Astrocyte (in vitro differentiated cells and primary cell): ENCODE measurements around the gene LPCAT3. TPM values are rescaled to one million over a fixed set of nuclear protein-coding genes. Genes with fewer than 3 reads are reported as not detected.

ENCODE experiments used
- DNase-seq: peaks from one replicate; pipeline ENCODE4 v3.0.0-alpha.2; 2010; ENCODE audit warnings: low read depth
- FAIRE-seq: peaks from 2 replicates; lab custom pipeline; 2011; peaks lifted over from hg19 to GRCh38; lab: Jason Lieb, UNC
- H2AFZ ChIP-seq: 2 replicates; pipeline ENCODE4 v1.6.0; 2012; ENCODE audit warnings: low read depth, low read length, inconsistent platforms
- H3K27ac ChIP-seq: 2 replicates; pipeline ENCODE4 v1.5.1; 2011; ENCODE audit warnings: low read depth, low read length, inconsistent platforms
- H3K27me3 ChIP-seq: 2 replicates; pipeline ENCODE4 v1.6.0; 2011; ENCODE audit warnings: low read length, inconsistent platforms; ENCODE audit not compliant: insufficient read depth
- H3K36me3 ChIP-seq: 2 replicates; pipeline ENCODE4 v1.5.1; 2011; ENCODE audit warnings: low read length, inconsistent platforms; ENCODE audit not compliant: insufficient read depth
- H3K4me1 ChIP-seq: 2 replicates; pipeline ENCODE4 v1.5.1; 2011; ENCODE audit warnings: low read length, inconsistent platforms; ENCODE audit not compliant: insufficient read depth
- H3K4me2 ChIP-seq: 2 replicates; pipeline ENCODE4 v1.6.0; 2012; ENCODE audit warnings: low read length, inconsistent platforms
- H3K4me3 ChIP-seq: 2 replicates; pipeline ENCODE4 v1.5.1; 2011; ENCODE audit warnings: low read depth, mild to moderate bottlenecking, low read length, inconsistent platforms; ENCODE audit not compliant: insufficient read depth
- H3K79me2 ChIP-seq: 2 replicates; pipeline ENCODE4 v1.6.0; 2012; ENCODE audit warnings: mild to moderate bottlenecking, low read length, inconsistent platforms; ENCODE audit not compliant: insufficient read depth
- H3K9ac ChIP-seq: 2 replicates; pipeline ENCODE4 v1.6.0; 2012; ENCODE audit warnings: mild to moderate bottlenecking, low read length, inconsistent platforms
- H3K9me3 ChIP-seq: 2 replicates; pipeline ENCODE4 v1.5.1; 2012; ENCODE audit warnings: low read depth, mild to moderate bottlenecking, low read length, inconsistent platforms; ENCODE audit not compliant: insufficient read depth
- H4K20me1 ChIP-seq: 2 replicates; pipeline ENCODE4 v1.6.0; 2012; ENCODE audit warnings: low read length, inconsistent platforms; ENCODE audit not compliant: insufficient read depth
- H3K27ac Mint-ChIP-seq: one replicate; pipeline ENCODE4 v1.8.0; 2021; ENCODE audit warnings: mild to moderate bottlenecking, mixed read lengths; ENCODE audit not compliant: unreplicated experiment
- H3K27me3 Mint-ChIP-seq: one replicate; pipeline ENCODE4 v1.8.0; 2021; ENCODE audit warnings: low read depth, mixed read lengths; ENCODE audit not compliant: unreplicated experiment
- H3K36me3 Mint-ChIP-seq: one replicate; pipeline ENCODE4 v1.8.0; 2021; ENCODE audit warnings: low read depth, mixed read lengths; ENCODE audit not compliant: unreplicated experiment
- H3K4me1 Mint-ChIP-seq: one replicate; pipeline ENCODE4 v1.8.0; 2021; ENCODE audit warnings: low read depth, mixed read lengths; ENCODE audit not compliant: unreplicated experiment
- H3K4me3 Mint-ChIP-seq: one replicate; pipeline ENCODE4 v1.8.0; 2021; ENCODE audit warnings: mild to moderate bottlenecking, moderate library complexity, mixed read lengths; ENCODE audit not compliant: unreplicated experiment
- H3K9me3 Mint-ChIP-seq: one replicate; pipeline ENCODE4 v1.8.0; 2021; ENCODE audit warnings: mild to moderate bottlenecking, mixed read lengths; ENCODE audit not compliant: unreplicated experiment
- CTCF ChIP-seq: IDR thresholded peaks from 2 replicates; pipeline ENCODE4 v1.5.1; 2011; ENCODE audit warnings: low read depth, mild to moderate bottlenecking, inconsistent platforms, low read length, moderate library complexity; ENCODE audit not compliant: insufficient read depth
- EZH2 ChIP-seq: IDR thresholded peaks from 2 replicates; pipeline ENCODE4 v1.6.1; 2012; ENCODE audit warnings: mild to moderate bottlenecking, low read length, inconsistent platforms; ENCODE audit not compliant: insufficient read depth
- total RNA-seq: library from RNA; stranded (reverse); gene quantifications from 2 replicates; pipeline ENCODE4 v1.2.1, GENCODE V29; 2021

LPCAT3 gene
- total RNA-seq, 1 donor from 2014 or later = 26.2 TPM

GRCh38 chr12:7035463-7035862, 17.2 kb upstream of the LPCAT3 start:
- no peak for FAIRE-seq
- H3K79me2 ChIP-seq = no peaks in the 10 kb centered on the region
- no peak overlapping the region for H3K9ac ChIP-seq
- no peak overlapping the region for H2AFZ ChIP-seq
- Mint-ChIP-seq H3K27ac (no peak overlapping the region), H3K4me1 (no peaks in the 10 kb centered on the region), H3K27me3 (peaks cover 4% of the 10 kb centered on the region), H3K9me3 (peaks cover 5% of the 10 kb centered on the region), H3K36me3 (peaks cover 2% of the 10 kb centered on the region), H3K4me3 (no peak overlapping the region)
- H4K20me1 ChIP-seq = no peaks in the 10 kb centered on the region
- H3K4me1 ChIP-seq = no peaks in the 10 kb centered on the region
- H3K4me2 ChIP-seq = no peak overlapping the region
- DNase-seq = peak; percentile 14
- no peaks in the 10 kb centered on the region for H3K9me3 ChIP-seq
- TF ChIP-seq EZH2 (no peak), CTCF (no peak)
- H3K36me3 ChIP-seq = no peaks in the 10 kb centered on the region
- peaks cover 5% of the 10 kb centered on the region for H3K27me3 ChIP-seq
- no peak overlapping the region for H3K27ac ChIP-seq
- H3K4me3 ChIP-seq = no peak overlapping the region

- no peaks in the 10 kb centered on the region for H3K79me2 ChIP-seq
- no peak overlapping the region for H2AFZ ChIP-seq
- H3K27ac ChIP-seq = no peak overlapping the region
- no peak overlapping the region for H3K4me2 ChIP-seq
- Mint-ChIP-seq H3K27ac (no peak overlapping the region), H3K9me3 (peaks cover 7% of the 10 kb centered on the region), H3K36me3 (peaks cover 2% of the 10 kb centered on the region), H3K4me3 (no peak overlapping the region), H3K27me3 (peaks cover 4% of the 10 kb centered on the region), H3K4me1 (no peaks in the 10 kb centered on the region)
- no peak overlapping the region for H3K4me3 ChIP-seq
- TF ChIP-seq CTCF = no peak
- H4K20me1 ChIP-seq = no peaks in the 10 kb centered on the region
- no peak overlapping the region for H3K9ac ChIP-seq
- no peaks in the 10 kb centered on the region for H3K4me1 ChIP-seq
- no peaks in the 10 kb centered on the region for H3K9me3 ChIP-seq
- FAIRE-seq = no peak
- H3K36me3 ChIP-seq = no peaks in the 10 kb centered on the region
- peaks cover 5% of the 10 kb centered on the region for H3K27me3 ChIP-seq
- no peak for DNase-seq
Observed at GRCh38 chr12:7034464-7034863, 16.2 kb upstream of the LPCAT3 start.

GRCh38 chr12:7032990-7033389, 14.7 kb upstream of the LPCAT3 start:
- no peaks in the 10 kb centered on the region for H3K36me3 Mint-ChIP-seq

More at GRCh38 chr12:7032990-7033389, 14.7 kb upstream of the LPCAT3 start:
- no peak overlapping the region for H3K27ac Mint-ChIP-seq
- H3K79me2 ChIP-seq = no peaks in the 10 kb centered on the region
- H3K4me1 ChIP-seq = no peaks in the 10 kb centered on the region
- no peak overlapping the region for H3K4me3 ChIP-seq
- no peak for DNase-seq
- no peak overlapping the region for H3K4me3 Mint-ChIP-seq
- peaks cover 5% of the 10 kb centered on the region for H3K9me3 Mint-ChIP-seq
- H4K20me1 ChIP-seq = no peaks in the 10 kb centered on the region
- no peak overlapping the region for H3K27ac ChIP-seq
- no peak for FAIRE-seq
- H3K27me3 Mint-ChIP-seq = peaks cover 4% of the 10 kb centered on the region
- no peaks in the 10 kb centered on the region for H3K36me3 ChIP-seq
- H2AFZ ChIP-seq = no peak overlapping the region
- TF ChIP-seq EZH2 (no peak), CTCF (no peak)
- H3K4me1 Mint-ChIP-seq = no peaks in the 10 kb centered on the region
- H3K4me2 ChIP-seq = no peak overlapping the region
- H3K27me3 ChIP-seq = peaks cover 5% of the 10 kb centered on the region
- H3K9me3 ChIP-seq = no peaks in the 10 kb centered on the region
- no peak overlapping the region for H3K9ac ChIP-seq
